ENCODE data around the gene HSPBAP1. TPM values are rescaled to one million over a fixed set of nuclear protein-coding genes. Genes with fewer than 3 reads are reported as not detected.
"Not testable (repeated sequence)": the region's sequence is repeated elsewhere in the genome, so short reads cannot be mapped to it uniquely, and the experiment has no call there.

HSPBAP1 gene
- total RNA-seq, 1 donor from 2014 or later = 11.6 TPM

DNA sequence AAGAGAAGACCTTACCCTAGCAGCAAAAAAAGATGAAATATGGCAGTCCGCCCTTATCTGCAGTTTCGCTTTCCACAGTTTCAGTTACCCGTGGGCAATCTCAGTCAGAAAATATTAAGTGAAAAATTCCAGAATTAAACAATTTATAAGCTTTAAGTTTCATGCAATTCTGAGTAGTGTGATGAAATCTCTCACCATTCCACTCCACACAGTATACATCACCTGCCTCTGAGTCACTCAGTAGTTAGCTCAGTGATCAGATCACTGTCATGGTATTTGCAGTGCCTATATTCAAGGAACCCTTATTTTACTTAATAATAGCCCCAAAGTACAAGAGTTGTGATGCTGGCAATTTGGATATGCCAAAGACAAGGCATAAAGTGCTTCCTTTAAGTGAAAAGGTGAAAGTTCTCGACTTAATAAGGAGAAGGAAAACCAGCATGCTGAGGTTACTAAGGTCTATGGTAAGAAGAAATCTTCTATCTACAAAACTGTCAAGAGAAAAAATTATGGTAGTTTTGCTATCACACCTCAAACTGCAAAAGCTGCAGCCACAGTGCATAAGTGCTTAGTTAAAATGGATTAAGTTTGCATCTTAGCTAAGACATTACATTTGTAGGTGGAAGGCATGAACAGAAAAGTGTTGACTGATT lies 48.1 kb downstream of the HSPBAP1 start:
- H3K9me3 Mint-ChIP-seq (ENCODE audit: unreplicated experiment) = no peaks in the 10 kb centered on the region
- H3K27ac Mint-ChIP-seq (ENCODE audit: unreplicated experiment) = no peak overlapping the region
- peaks cover 3% of the 10 kb centered on the region for H3K27me3 Mint-ChIP-seq (ENCODE audit: unreplicated experiment)
- peaks cover 36% of the 10 kb centered on the region for H3K36me3 Mint-ChIP-seq (ENCODE audit: low read depth, unreplicated experiment)
- H3K4me3 Mint-ChIP-seq (ENCODE audit: unreplicated experiment) = no peak overlapping the region
- no peaks in the 10 kb centered on the region for H3K4me1 Mint-ChIP-seq (ENCODE audit: unreplicated experiment)
- no peak for DNase-seq (ENCODE audit: low spot score)
- TF ChIP-seq, protein P1, sequence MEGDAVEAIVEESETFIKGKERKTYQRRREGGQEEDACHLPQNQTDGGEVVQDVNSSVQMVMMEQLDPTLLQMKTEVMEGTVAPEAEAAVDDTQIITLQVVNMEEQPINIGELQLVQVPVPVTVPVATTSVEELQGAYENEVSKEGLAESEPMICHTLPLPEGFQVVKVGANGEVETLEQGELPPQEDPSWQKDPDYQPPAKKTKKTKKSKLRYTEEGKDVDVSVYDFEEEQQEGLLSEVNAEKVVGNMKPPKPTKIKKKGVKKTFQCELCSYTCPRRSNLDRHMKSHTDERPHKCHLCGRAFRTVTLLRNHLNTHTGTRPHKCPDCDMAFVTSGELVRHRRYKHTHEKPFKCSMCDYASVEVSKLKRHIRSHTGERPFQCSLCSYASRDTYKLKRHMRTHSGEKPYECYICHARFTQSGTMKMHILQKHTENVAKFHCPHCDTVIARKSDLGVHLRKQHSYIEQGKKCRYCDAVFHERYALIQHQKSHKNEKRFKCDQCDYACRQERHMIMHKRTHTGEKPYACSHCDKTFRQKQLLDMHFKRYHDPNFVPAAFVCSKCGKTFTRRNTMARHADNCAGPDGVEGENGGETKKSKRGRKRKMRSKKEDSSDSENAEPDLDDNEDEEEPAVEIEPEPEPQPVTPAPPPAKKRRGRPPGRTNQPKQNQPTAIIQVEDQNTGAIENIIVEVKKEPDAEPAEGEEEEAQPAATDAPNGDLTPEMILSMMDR (IDR thresholded peaks at IDR 0.05; ENCODE audit: unreplicated experiment) = no peak

DNA sequence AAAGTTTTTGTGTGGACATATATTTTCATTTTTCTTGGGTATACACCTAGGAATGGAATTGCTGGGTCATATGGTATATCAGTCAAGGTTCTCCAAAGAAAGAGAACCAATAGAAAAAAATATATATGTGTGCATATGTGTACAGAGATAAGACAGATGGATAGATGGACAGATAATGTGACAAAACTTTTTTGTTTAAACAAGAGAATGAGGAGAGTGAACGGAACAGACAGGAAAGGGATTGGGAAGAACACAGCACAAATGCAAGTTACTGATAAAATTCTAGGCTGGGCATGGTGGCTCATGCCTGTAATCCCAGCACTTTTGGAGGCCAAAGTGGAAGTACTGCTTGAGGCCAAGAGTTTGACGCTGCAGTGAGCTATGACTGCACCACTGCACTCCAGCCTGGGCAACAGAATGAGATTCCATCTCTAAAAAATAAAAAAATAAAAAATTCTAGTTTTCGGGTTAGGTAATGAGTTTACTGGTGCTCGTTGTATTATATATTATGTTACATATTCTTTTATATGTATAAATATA lies 50.0 kb downstream of the HSPBAP1 start:
- Mint-ChIP-seq H3K4me3 (ENCODE audit: unreplicated experiment) (no peak overlapping the region), H3K9me3 (ENCODE audit: unreplicated experiment) (no peaks in the 10 kb centered on the region)
- TF ChIP-seq, protein P1 (IDR thresholded peaks at IDR 0.05; ENCODE audit: unreplicated experiment) = no peak

DNA sequence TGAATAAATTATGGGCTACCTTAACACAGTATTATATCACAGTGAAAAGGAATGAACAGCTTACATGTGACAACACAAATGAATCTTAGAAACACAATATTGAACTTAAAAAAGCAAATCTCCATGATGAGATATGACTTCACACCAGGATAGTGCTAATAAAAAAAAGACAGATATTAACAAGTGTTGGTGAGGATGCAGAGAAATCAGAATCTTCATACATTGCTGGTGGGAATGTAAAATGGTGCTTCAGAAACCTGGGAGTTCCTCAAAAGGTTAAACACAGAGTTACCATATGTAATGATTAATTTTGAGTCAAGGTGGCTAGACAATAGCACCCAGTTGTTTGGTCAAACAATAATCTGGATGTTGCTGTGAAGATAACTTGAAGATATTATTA lies 51.4 kb downstream of the HSPBAP1 start:
- no peaks in the 10 kb centered on the region for H3K9me3 Mint-ChIP-seq (ENCODE audit: unreplicated experiment)
- H3K4me3 Mint-ChIP-seq (ENCODE audit: unreplicated experiment) = no peak overlapping the region
- DNase-seq (ENCODE audit: low spot score) = no peak
- peaks cover 44% of the 10 kb centered on the region for H3K36me3 Mint-ChIP-seq (ENCODE audit: low read depth, unreplicated experiment)
- H3K4me1 Mint-ChIP-seq (ENCODE audit: unreplicated experiment) = no peaks in the 10 kb centered on the region
- no peak overlapping the region for H3K27ac Mint-ChIP-seq (ENCODE audit: unreplicated experiment)
- H3K27me3 Mint-ChIP-seq (ENCODE audit: unreplicated experiment) = peaks cover 3% of the 10 kb centered on the region
- TF ChIP-seq, protein P1 (IDR thresholded peaks at IDR 0.05; ENCODE audit: unreplicated experiment) = no peak

More for the DNA sequence above, 50.0 kb downstream of the HSPBAP1 start:
- Mint-ChIP-seq H3K36me3 (ENCODE audit: low read depth, unreplicated experiment) (peaks cover 49% of the 10 kb centered on the region), H3K27ac (ENCODE audit: unreplicated experiment) (no peak overlapping the region), H3K4me1 (ENCODE audit: unreplicated experiment) (no peaks in the 10 kb centered on the region), H3K27me3 (ENCODE audit: unreplicated experiment) (peaks cover 3% of the 10 kb centered on the region)
- DNase-seq (ENCODE audit: low spot score) = no peak

DNA sequence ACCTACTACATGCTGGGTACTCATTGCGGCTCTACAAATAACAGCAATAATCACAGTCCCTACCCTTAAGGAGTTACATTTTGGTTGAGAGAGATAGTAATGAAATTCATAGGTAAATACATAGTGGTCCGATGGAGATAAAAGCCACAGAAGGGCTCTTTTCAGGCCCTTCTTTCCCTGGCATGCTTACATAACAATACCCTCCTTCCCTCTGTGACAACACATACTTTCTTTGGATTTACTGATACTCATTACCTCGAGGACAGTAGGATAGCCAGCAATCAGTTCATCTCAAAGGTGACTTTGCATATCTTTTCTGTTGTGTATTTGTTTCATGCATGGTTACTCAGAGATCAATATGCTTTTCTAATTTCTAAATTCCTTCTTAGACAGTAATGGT lies 54.5 kb downstream of the HSPBAP1 start:
- H3K4me1 Mint-ChIP-seq (ENCODE audit: unreplicated experiment) = no peaks in the 10 kb centered on the region
- no peak overlapping the region for H3K27ac Mint-ChIP-seq (ENCODE audit: unreplicated experiment)
- no peak for DNase-seq (ENCODE audit: low spot score)
- peaks cover 29% of the 10 kb centered on the region for H3K36me3 Mint-ChIP-seq (ENCODE audit: low read depth, unreplicated experiment)
- TF ChIP-seq, protein P1 (IDR thresholded peaks at IDR 0.05; ENCODE audit: unreplicated experiment) = no peak
- H3K4me3 Mint-ChIP-seq (ENCODE audit: unreplicated experiment) = no peak overlapping the region
- H3K9me3 Mint-ChIP-seq (ENCODE audit: unreplicated experiment) = no peaks in the 10 kb centered on the region
- no peaks in the 10 kb centered on the region for H3K27me3 Mint-ChIP-seq (ENCODE audit: unreplicated experiment)

DNA sequence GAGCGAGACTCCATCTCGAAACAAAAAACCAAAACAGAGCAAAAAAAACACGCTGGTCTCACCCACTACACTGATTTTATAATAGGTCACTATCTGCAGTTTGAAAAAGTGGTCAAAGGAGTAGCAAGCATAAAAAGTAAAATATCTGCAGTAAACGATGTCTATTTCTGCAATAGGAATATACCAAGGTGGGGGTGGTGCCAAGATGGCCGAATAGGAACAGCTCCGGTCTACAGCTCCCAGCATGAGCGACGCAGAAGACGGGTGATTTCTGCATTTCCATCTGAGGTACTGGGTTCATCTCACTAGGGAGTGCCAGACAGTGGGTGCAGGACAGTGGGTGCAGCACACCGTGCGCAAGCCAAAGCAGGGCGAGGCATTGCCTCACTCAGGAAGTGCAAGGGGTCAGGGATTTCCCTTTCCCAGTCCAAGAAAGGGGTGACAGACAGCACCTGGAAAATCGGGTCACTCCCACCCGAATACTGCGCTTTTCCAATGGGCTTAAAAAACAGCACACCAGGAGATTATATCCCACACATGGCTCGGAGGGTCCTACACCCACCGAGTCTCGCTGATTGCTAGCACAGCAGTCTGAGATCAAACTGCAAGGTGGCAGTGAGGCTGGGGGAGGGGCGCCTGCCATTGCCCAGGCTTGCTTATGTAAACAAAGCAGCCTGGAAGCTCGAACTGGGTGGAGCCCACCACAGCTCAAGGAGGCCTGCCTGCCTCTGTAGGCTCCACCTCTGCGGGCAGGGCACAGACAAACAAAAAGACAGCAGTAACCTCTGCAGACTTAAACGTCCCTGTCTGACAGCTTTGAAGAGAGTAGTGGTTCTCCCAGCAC lies 60.7 kb downstream of the HSPBAP1 start:
- Mint-ChIP-seq H3K36me3 (ENCODE audit: low read depth, unreplicated experiment) (peaks cover 40% of the 10 kb centered on the region), H3K4me3 (ENCODE audit: unreplicated experiment) (peak overlapping the region; percentile 42)
- not testable (repeated sequence) for H3K27me3 Mint-ChIP-seq (ENCODE audit: unreplicated experiment); DNase-seq (ENCODE audit: low spot score); H3K9me3 Mint-ChIP-seq (ENCODE audit: unreplicated experiment); H3K4me1 Mint-ChIP-seq (ENCODE audit: unreplicated experiment); H3K27ac Mint-ChIP-seq (ENCODE audit: unreplicated experiment)

Data from endothelial cell (in vitro differentiated cells).